OCI-LY1 (cell line): ENCODE data around the gene NELFCD.

Source experiments
- H2AFZ ChIP-seq: fragments of 200-600 bp; sonication (generic), shearing (Covaris generic); 2 replicates; pipeline ENCODE4 v1.6.0; 2014; ENCODE audit warnings: antibody characterized with exemption, mild to moderate bottlenecking, low read length
- H3F3A ChIP-seq: fragments of 200-600 bp; sonication (generic), shearing (Covaris generic); 2 replicates; pipeline ENCODE4 v1.6.0; 2014; ENCODE audit warnings: mild to moderate bottlenecking, antibody characterized with exemption, low read length, moderate library complexity; ENCODE audit not compliant: insufficient read depth
- H3K27ac ChIP-seq: fragments of 200-600 bp; sonication (generic); 2 replicates; pipeline ENCODE4 v1.5.1; 2014; ENCODE audit warnings: low read length, mixed run types, mild to moderate bottlenecking, low read depth; ENCODE audit not compliant: poor library complexity, severe bottlenecking
- H3K27me3 ChIP-seq: fragments of 200-600 bp; sonication (generic); 2 replicates; pipeline ENCODE4 v1.6.0; 2014; ENCODE audit warnings: antibody characterized with exemption, mild to moderate bottlenecking, low read length, moderate library complexity; ENCODE audit not compliant: insufficient read depth
- H3K36me3 ChIP-seq: fragments of 200-600 bp; sonication (generic); 2 replicates; pipeline ENCODE4 v1.6.1; 2014; ENCODE audit warnings: mild to moderate bottlenecking, antibody characterized with exemption, low read length, moderate library complexity, mixed read lengths; ENCODE audit not compliant: insufficient read depth
- H3K4me1 ChIP-seq: fragments of 200-600 bp; sonication (generic); 2 replicates; pipeline ENCODE4 v1.5.1; 2014; ENCODE audit warnings: mild to moderate bottlenecking, low read length, moderate library complexity; ENCODE audit not compliant: insufficient read depth, severe bottlenecking
- H3K4me2 ChIP-seq: fragments of 200-600 bp; sonication (generic), shearing (Covaris generic); 2 replicates; pipeline ENCODE4 v1.6.1; 2014; ENCODE audit warnings: low read length
- H3K4me3 ChIP-seq: fragments of 200-600 bp; sonication (generic); 2 replicates; pipeline ENCODE4 v1.5.1; 2014; ENCODE audit warnings: low read length, low read depth, mild to moderate bottlenecking, mixed read lengths; ENCODE audit not compliant: poor library complexity, severe bottlenecking
- H3K79me2 ChIP-seq: fragments of 200-600 bp; shearing (Covaris generic); 2 replicates; pipeline ENCODE4 v1.6.1; 2016; ENCODE audit warnings: mixed run types, low read length, mixed read lengths; ENCODE audit not compliant: insufficient read depth
- H3K9ac ChIP-seq: fragments of 200-600 bp; sonication (generic), shearing (Covaris generic); 2 replicates; pipeline ENCODE4 v1.6.1; 2014; ENCODE audit warnings: mild to moderate bottlenecking, low read length, mixed read lengths
- H3K9me2 ChIP-seq: fragments of 200-600 bp; sonication (generic), shearing (Covaris generic); 2 replicates; pipeline ENCODE4 v1.6.1; 2014; ENCODE audit warnings: low read depth, mild to moderate bottlenecking, low read length, mixed read lengths
- H3K9me3 ChIP-seq: fragments of 200-600 bp; shearing (Covaris generic); 2 replicates; pipeline ENCODE4 v1.6.1; 2014; ENCODE audit warnings: low read length, mixed read lengths
- H4K20me1 ChIP-seq: fragments of 200-600 bp; sonication (generic), shearing (Covaris generic); 2 replicates; pipeline ENCODE4 v1.6.0; 2016; ENCODE audit warnings: mild to moderate bottlenecking, low read length; ENCODE audit not compliant: insufficient read depth
- EZH2 ChIP-seq: fragments of 200-600 bp; sonication (generic), shearing (Covaris generic); IDR thresholded peaks from 2 replicates; pipeline ENCODE4 v1.8.0; 2017; ENCODE audit warnings: borderline replicate concordance, mixed run types, mild to moderate bottlenecking, antibody characterized with exemption, low read length, moderate library complexity, mixed read lengths
- TF ChIP-seq, protein P1 (sequence below): fragments of 200-600 bp; sonication (generic), shearing (Covaris generic); IDR thresholded peaks from 2 replicates; pipeline ENCODE4 v1.5.1; 2017; ENCODE audit warnings: mild to moderate bottlenecking, antibody characterized with exemption, low read length, moderate library complexity, mixed read lengths

NELFCD gene

DNA sequence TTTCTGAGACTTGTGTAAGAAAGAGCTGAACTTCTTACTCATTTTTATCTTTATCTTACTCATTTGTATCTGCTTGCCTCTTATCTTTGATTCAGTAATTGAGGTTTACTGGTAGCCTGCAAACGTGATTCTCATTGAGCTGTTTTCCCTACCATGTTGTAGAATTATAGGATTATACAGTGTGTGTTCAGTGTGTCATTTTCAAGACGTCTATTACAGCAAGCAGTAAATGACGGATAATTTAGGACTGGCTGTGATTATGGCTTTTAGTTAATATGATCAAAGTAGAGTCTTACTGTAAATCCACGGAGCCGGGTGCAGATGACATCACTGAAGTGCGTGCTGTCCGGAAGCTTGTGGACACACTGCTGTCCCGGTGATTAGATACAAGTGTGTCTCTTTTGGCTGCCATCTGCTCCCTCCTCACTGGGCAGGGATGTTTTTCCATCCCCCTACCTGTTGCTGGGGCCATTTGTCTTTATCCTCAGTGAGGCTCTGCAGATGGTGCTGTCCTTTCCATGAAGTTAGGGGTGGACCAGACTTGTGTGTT is 6.0 kb downstream of the NELFCD start:
- Histone ChIP-seq H3K4me2 (no peak overlapping the region), H2AFZ (no peak overlapping the region), H3F3A (no peaks in the 10 kb centered on the region), H3K9ac (no peak overlapping the region), H3K79me2 (peaks cover 39% of the 10 kb centered on the region), H4K20me1 (no peaks in the 10 kb centered on the region), H3K4me3 (no peak overlapping the region), H3K4me1 (peaks cover 29% of the 10 kb centered on the region), H3K9me2 (no peaks in the 10 kb centered on the region), H3K27me3 (no peaks in the 10 kb centered on the region), H3K36me3 (peaks cover 67% of the 10 kb centered on the region), H3K27ac (no peak overlapping the region), H3K9me3 (no peaks in the 10 kb centered on the region)
- no peak for TF ChIP-seq EZH2
- TF ChIP-seq, protein P1, sequence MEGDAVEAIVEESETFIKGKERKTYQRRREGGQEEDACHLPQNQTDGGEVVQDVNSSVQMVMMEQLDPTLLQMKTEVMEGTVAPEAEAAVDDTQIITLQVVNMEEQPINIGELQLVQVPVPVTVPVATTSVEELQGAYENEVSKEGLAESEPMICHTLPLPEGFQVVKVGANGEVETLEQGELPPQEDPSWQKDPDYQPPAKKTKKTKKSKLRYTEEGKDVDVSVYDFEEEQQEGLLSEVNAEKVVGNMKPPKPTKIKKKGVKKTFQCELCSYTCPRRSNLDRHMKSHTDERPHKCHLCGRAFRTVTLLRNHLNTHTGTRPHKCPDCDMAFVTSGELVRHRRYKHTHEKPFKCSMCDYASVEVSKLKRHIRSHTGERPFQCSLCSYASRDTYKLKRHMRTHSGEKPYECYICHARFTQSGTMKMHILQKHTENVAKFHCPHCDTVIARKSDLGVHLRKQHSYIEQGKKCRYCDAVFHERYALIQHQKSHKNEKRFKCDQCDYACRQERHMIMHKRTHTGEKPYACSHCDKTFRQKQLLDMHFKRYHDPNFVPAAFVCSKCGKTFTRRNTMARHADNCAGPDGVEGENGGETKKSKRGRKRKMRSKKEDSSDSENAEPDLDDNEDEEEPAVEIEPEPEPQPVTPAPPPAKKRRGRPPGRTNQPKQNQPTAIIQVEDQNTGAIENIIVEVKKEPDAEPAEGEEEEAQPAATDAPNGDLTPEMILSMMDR: no peak

DNA sequence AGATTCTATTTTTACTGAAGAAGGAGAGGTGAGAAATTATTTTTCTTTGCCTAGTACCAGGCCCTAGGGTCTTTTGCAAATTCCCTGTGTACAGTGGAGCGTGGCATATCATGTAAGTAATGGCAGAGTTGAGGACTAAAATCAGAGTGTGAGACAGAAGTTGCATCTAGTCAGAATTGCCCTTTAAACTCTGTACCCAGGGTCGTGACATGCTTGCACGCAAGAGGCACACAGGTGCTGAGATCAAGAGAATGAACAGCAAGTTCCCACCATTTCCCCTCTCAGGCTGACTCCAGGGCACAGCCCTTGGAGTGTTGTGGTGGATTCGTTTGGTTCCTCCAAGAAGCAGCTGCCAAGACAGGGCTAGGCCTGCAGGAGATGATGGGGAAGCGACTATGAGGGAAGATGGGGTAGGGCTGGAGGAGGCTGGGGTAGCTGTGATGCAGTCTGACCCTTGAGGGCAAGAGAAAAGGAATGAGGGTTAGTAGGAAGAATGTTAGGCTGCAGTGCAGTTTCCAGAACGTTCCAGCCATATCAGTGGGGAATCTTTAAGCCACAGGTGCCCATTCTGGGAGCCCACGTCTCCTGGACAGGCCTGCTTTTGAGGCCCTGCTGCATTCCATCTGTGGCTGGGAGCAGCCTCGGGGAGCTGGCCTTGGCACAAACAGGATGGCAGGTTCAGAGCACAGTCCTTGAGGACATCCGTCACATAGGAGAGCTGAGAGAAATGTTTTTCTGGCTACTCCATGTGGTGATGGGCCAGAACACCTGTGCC is 6.9 kb downstream of the NELFCD start:
- no peak overlapping the region for H3K9ac ChIP-seq
- no peak overlapping the region for H3K27ac ChIP-seq
- H3K4me1 ChIP-seq: peaks cover 20% of the 10 kb centered on the region
- H3K9me2 ChIP-seq: no peaks in the 10 kb centered on the region
- H3K79me2 ChIP-seq: peaks cover 30% of the 10 kb centered on the region
- no peak overlapping the region for H3K4me2 ChIP-seq
- no peak overlapping the region for H3K4me3 ChIP-seq
- H3F3A ChIP-seq: no peaks in the 10 kb centered on the region
- H4K20me1 ChIP-seq: no peaks in the 10 kb centered on the region
- H3K9me3 ChIP-seq: no peaks in the 10 kb centered on the region
- peaks cover 76% of the 10 kb centered on the region for H3K36me3 ChIP-seq
- H3K27me3 ChIP-seq: no peaks in the 10 kb centered on the region
- H2AFZ ChIP-seq: no peak overlapping the region
- TF ChIP-seq, protein P1: no peak
- TF ChIP-seq EZH2: no peak

DNA sequence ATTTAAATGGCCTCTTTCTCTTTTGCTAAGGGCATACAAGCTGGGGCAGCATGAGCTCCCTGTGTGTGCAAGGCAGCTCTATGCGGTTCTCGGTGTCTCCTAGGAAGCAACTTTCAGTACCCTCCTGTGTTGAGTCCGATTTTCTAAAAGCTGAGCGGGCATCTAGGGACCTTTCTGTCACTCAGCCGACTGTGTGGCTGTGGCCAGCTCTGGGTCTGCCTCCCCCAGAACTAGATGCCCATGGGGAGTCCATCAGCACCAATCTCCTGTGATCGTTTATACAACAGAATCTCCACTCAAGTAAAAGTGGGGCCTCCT is 7.5 kb downstream of the NELFCD start:
- H3F3A ChIP-seq: no peaks in the 10 kb centered on the region
- TF ChIP-seq, protein P1: no peak
- no peak for TF ChIP-seq EZH2
- H3K79me2 ChIP-seq: peaks cover 26% of the 10 kb centered on the region
- no peak overlapping the region for H3K4me3 ChIP-seq
- H3K4me1 ChIP-seq: peaks cover 14% of the 10 kb centered on the region
- no peaks in the 10 kb centered on the region for H3K9me2 ChIP-seq
- no peak overlapping the region for H3K9ac ChIP-seq
- no peak overlapping the region for H3K27ac ChIP-seq
- H4K20me1 ChIP-seq: no peaks in the 10 kb centered on the region
- no peaks in the 10 kb centered on the region for H3K9me3 ChIP-seq
- H3K4me2 ChIP-seq: no peak overlapping the region
- H2AFZ ChIP-seq: no peak overlapping the region
- H3K36me3 ChIP-seq: peaks cover 81% of the 10 kb centered on the region
- H3K27me3 ChIP-seq: no peaks in the 10 kb centered on the region
